CD4-positive, alpha-beta T cell (primary cell): ENCODE results near the gene PTPA. TPM values are rescaled to one million over a fixed set of nuclear protein-coding genes. Genes with fewer than 3 reads are reported as not detected.

Experiments used
- ATAC-seq: fragments of 200-7000 bp; cut with Tn5 transposase; one replicate; pipeline ENCODE4 v1.10.0; 2022; ENCODE audit warnings: mild to moderate bottlenecking; ENCODE audit not compliant: poor library complexity
- CTCF ChIA-PET: fragments of 350-600 bp; sonication (Branson Sonifier 250); formaldehyde crosslinking; loops from one replicate; lab custom pipeline; 2021; ENCODE audit warnings: antibody characterized with exemption, inconsistent platforms; lab: Charles Lee
- POLR2A ChIA-PET: fragments of 350-600 bp; sonication (Branson Sonifier 250); formaldehyde crosslinking; loops from one replicate; lab custom pipeline; 2021; ENCODE audit warnings: antibody characterized with exemption, inconsistent platforms; lab: Charles Lee
- DNase-seq, 14 experiments: peaks; one replicate each; pipeline ENCODE4 v3.0.0-alpha.2; 2013 to 2020; ENCODE audit warnings: mixed read lengths in 2 of 14
- H3K27ac ChIP-seq, 2 donors: one replicate each; pipeline versions ENCODE4 v1.5.1 to v1.7.0; 2013; ENCODE audit warnings: low read length in 2 of 2, low read depth in 1 of 2, mild to moderate bottlenecking in 1 of 2
- H3K27me3 ChIP-seq, 2 experiments: 1 replicate in 1 of 2; 2 replicates in 1 of 2; pipeline versions ENCODE4 v1.6.1 to v1.7.0; 2013; ENCODE audit warnings: low read length in 2 of 2, control low read depth in 1 of 2, mild to moderate bottlenecking in 1 of 2, moderate library complexity in 1 of 2; ENCODE audit not compliant: insufficient read depth in 2 of 2, control insufficient read depth in 1 of 2
- H3K36me3 ChIP-seq: one replicate; pipeline ENCODE4 v1.6.1; 2013; ENCODE audit warnings: low read length, control low read depth; ENCODE audit not compliant: insufficient read depth
- H3K4me1 ChIP-seq: one replicate; pipeline ENCODE4 v1.6.1; 2013; ENCODE audit warnings: low read length, control low read depth; ENCODE audit not compliant: insufficient read depth
- H3K4me3 ChIP-seq: one replicate; pipeline ENCODE4 v1.5.1; 2013; ENCODE audit warnings: mild to moderate bottlenecking, low read length, moderate library complexity
- H3K9me3 ChIP-seq, 2 experiments: 1 replicate in 1 of 2; 2 replicates in 1 of 2; pipeline versions ENCODE4 v1.6.1 to v1.7.0; 2013; ENCODE audit warnings: low read length in 2 of 2, mild to moderate bottlenecking in 2 of 2, control low read depth in 1 of 2, moderate library complexity in 1 of 2; ENCODE audit not compliant: control insufficient read depth in 1 of 2, insufficient read depth in 1 of 2
- H3K27ac Mint-ChIP-seq: one replicate; pipeline ENCODE4 v1.8.0; 2020; ENCODE audit warnings: mixed read lengths
- H3K27me3 Mint-ChIP-seq: one replicate; pipeline ENCODE4 v1.8.0; 2021; ENCODE audit warnings: mixed read lengths
- H3K36me3 Mint-ChIP-seq: one replicate; pipeline ENCODE4 v1.8.0; 2021; ENCODE audit warnings: low read depth, mixed read lengths
- H3K4me1 Mint-ChIP-seq: one replicate; pipeline ENCODE4 v1.8.0; 2021; ENCODE audit warnings: low read depth, mixed read lengths
- H3K4me3 Mint-ChIP-seq: one replicate; pipeline ENCODE4 v1.8.0; 2020; ENCODE audit warnings: mild to moderate bottlenecking, mixed read lengths
- H3K9me3 Mint-ChIP-seq: one replicate; pipeline ENCODE4 v1.8.0; 2020; ENCODE audit warnings: mixed read lengths
- CTCF ChIP-seq: fragments of 200-600 bp; IDR thresholded peaks from one replicate; pipeline ENCODE4 v1.8.0; 2022; ENCODE audit warnings: antibody characterized with exemption, mild to moderate bottlenecking
- intact Hi-C, 2 experiments: fragments of 100-400 bp; cut with DNase I in 1 of 2; cut with micrococcal nuclease in 1 of 2; formaldehyde crosslinking; loops; one replicate each; pipeline versions ENCODE4 v1.15.1 to v1.9.0; 2023 to 2025; cut with DNase I, micrococcal nuclease
- total RNA-seq, 174 experiments: library from RNA in 2 of 174; stranded (reverse) in 2 of 174; gene quantifications; one replicate each; pipeline ENCODE4 v1.2.3 and lab custom pipeline; 2021 to 2026

Gene PTPA
- total RNA-seq, 2 experiments from 2014 or later: 21.6 to 23.3 TPM

DNA sequence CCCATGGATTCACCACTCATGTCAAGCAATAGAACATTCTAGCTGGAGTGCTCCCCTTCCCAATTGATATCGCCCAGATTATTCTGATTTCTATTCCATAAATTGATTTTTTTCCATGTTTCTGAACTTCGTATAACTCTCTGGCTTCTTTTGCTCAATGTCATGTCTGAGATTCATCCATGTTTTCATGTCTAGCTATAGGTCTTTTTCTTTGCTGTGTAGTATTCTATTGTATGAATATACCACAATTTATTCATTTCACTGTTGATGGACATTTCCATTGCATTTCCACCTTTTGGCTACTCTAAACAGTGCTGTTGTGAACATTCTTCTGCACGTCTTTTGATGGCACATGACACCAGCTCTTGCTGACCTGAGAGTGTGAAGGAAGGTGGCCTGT is 19.6 kb downstream of the PTPA start:
- no peak overlapping the region for H3K4me3 Mint-ChIP-seq
- CTCF ChIA-PET: interaction anchor here (1.1 to 4.3 kb wide), 11 partner anchors 8 to 494 kb away, joined by 4 to 57 read pairs (median 8); partner anchors contain the start of genes DOLPP1 and NTMT1
- H3K4me1 ChIP-seq: peaks cover 12% of the 10 kb centered on the region
- H3K9me3 ChIP-seq: no peaks in the 10 kb centered on the region
- DNase-seq (no peak), ATAC-seq (no peak)
- H3K36me3 ChIP-seq: peaks cover 63% of the 10 kb centered on the region
- no peak for TF ChIP-seq CTCF
- no peak overlapping the region for H3K27ac Mint-ChIP-seq
- H3K27ac ChIP-seq: no peak overlapping the region
- intact Hi-C loops: loop anchor here (1.0 to 10.0 kb wide), 4 partner anchors 480 to 1104 kb away; no protein-coding TSS in a partner anchor
- no peaks in the 10 kb centered on the region for H3K27me3 Mint-ChIP-seq
- no peaks in the 10 kb centered on the region for H3K9me3 Mint-ChIP-seq
- H3K36me3 Mint-ChIP-seq: peaks cover 66% of the 10 kb centered on the region
- no peak overlapping the region for H3K4me3 ChIP-seq
- POLR2A ChIA-PET: interaction anchor here (1.2 to 3.6 kb wide), 3 partner anchors 22 to 495 kb away, joined by 3 to 28 read pairs (median 3); partner anchors contain the start of genes IER5L and NTMT1
- H3K27me3 ChIP-seq: no peaks in the 10 kb centered on the region
- peaks cover 7% of the 10 kb centered on the region for H3K4me1 Mint-ChIP-seq

- Mint-ChIP-seq H3K36me3 (peaks cover 71% of the 10 kb centered on the region), H3K27ac (no peak overlapping the region)
- POLR2A ChIA-PET: interaction anchor here (0.6 to 3.6 kb wide), 10 partner anchors 9 to 494 kb away, joined by 3 to 28 read pairs (median 3); partner anchors contain the start of genes IER5L and NTMT1
These were observed 20.3 kb downstream of the PTPA start for GRCh38 chr9:129131300-129132145.

More at GRCh38 chr9:129131300-129132145, 20.3 kb downstream of the PTPA start:
- ATAC-seq (peak; percentile 99), DNase-seq (peak; percentile 76 to 91 (median 84))
- H3K4me3 ChIP-seq: no peak overlapping the region
- Mint-ChIP-seq H3K4me3 (no peak overlapping the region), H3K27me3 (no peaks in the 10 kb centered on the region), H3K9me3 (no peaks in the 10 kb centered on the region), H3K4me1 (peaks cover 7% of the 10 kb centered on the region)
- H3K4me1 ChIP-seq: peaks cover 12% of the 10 kb centered on the region
- H3K27me3 ChIP-seq: no peaks in the 10 kb centered on the region
- intact Hi-C loops: loop anchor here (1.0 to 10.0 kb wide), 4 partner anchors 479 to 1103 kb away; no protein-coding TSS in a partner anchor
- no peaks in the 10 kb centered on the region for H3K9me3 ChIP-seq
- H3K27ac ChIP-seq: peak overlapping the region in 1 of 2 donors; percentile 22
- CTCF ChIA-PET: interaction anchor here (0.6 to 4.3 kb wide), 28 partner anchors 7 to 667 kb away, joined by 3 to 57 read pairs (median 4); partner anchors contain the start of genes DOLPP1, NTMT1 and PTPA
- TF ChIP-seq CTCF: peak; percentile 99
- peaks cover 61% of the 10 kb centered on the region for H3K36me3 ChIP-seq
